Left cardiac atrium (tissue), 4 donors: ENCODE data around the gene DDX5. TPM values are rescaled to one million over a fixed set of nuclear protein-coding genes. Genes with fewer than 3 reads are reported as not detected.
"Not testable (repeated sequence)": the region's sequence is repeated elsewhere in the genome, so short reads cannot be mapped to it uniquely, and the experiment has no call there.

Experiments used
- ATAC-seq, 2 donors: fragments of 200-7000 bp; cut with Tn5 transposase; one replicate each; pipeline ENCODE4 v1.9.1; 2020; ENCODE audit warnings: mild to moderate bottlenecking in 2 of 2, moderate library complexity in 2 of 2
- DNase-seq: peaks from one replicate; pipeline ENCODE4 v3.0.0-alpha.2; 2020
- intact Hi-C, 2 donors: fragments of 100-400 bp; cut with DNase I; formaldehyde crosslinking; loops; one replicate each; pipeline versions ENCODE4 v1.14.1 to v1.15.1; 2022 to 2023
- total RNA-seq, 2 donors: library from RNA; stranded (reverse); fragmentation: NEBNext Ultra II Directional; extraction: Animal tissue kit (Norgen Biotek cat#: 25700); gene quantifications; one replicate each; pipeline ENCODE4 v1.2.1, GENCODE V29; 2021
- donor health status: DM: no; HTN: yes; CAD: no.
- donor health status: DM: no; HTN: yes; CAD: no; lungs with severe emphysema.
- donor health status: DM: yes; HTN: yes; CAD: no.
- donor health status: Dilated cardiomyopathy.

Gene DDX5
- total RNA-seq, 2 donors from 2014 or later, result 390 to 549 TPM

GRCh38 chr17:64497565-64498035, 8.5 kb downstream of the DDX5 start:
- DNase-seq, result no peak
- ATAC-seq, result no peak
- intact Hi-C loops, result no loop called here

GRCh38 chr17:64496786-64497564, 9.1 kb downstream of the DDX5 start, which contains the start of gene POLG2:
TSS of gene POLG2 (minus strand) at chr17:64497054. CDS start at chr17:64496968, 86 bp downstream.
- intact Hi-C loops, result no loop called here
- DNase-seq (peak; percentile 96), ATAC-seq (peak; percentile 95 to 98)

- ATAC-seq (no peak), DNase-seq (no peak)
- intact Hi-C loops, result no loop called here
Measured at GRCh38 chr17:64496348-64496785, 9.7 kb downstream of the DDX5 start.

GRCh38 chr17:64495300-64495699, 10.8 kb downstream of the DDX5 start:
- DNase-seq, intact Hi-C loops, ATAC-seq: not testable (repeated sequence)

- ATAC-seq (no peak), DNase-seq (no peak)
- intact Hi-C loops, result loop anchor here in 1 of 2 donors (5.0 kb wide), 1 partner anchor 72 kb away; no protein-coding TSS in a partner anchor
Measured at GRCh38 chr17:64494121-64494520, 12.0 kb downstream of the DDX5 start.

GRCh38 chr17:64492481-64493109, 13.5 kb downstream of the DDX5 start:
- DNase-seq, result no peak
- no peak for ATAC-seq
- intact Hi-C loops, result loop anchor here in 1 of 2 donors (5.0 kb wide), 1 partner anchor 70 kb away; no protein-coding TSS in a partner anchor

- intact Hi-C loops, result loop anchor here in 1 of 2 donors (5.0 kb wide), 1 partner anchor 70 kb away; no protein-coding TSS in a partner anchor
- DNase-seq, result no peak
- no peak for ATAC-seq
Measured at GRCh38 chr17:64491994-64492393, 14.1 kb downstream of the DDX5 start.

- ATAC-seq (peak in 1 of 2 donors; percentile 48), DNase-seq (no peak)
- intact Hi-C loops, result loop anchor here in 1 of 2 donors (5.0 kb wide), 1 partner anchor 69 kb away; no protein-coding TSS in a partner anchor
Measured at GRCh38 chr17:64491034-64491860, 14.8 kb downstream of the DDX5 start.

GRCh38 chr17:64488301-64488700, 17.8 kb downstream of the DDX5 start:
- intact Hi-C loops, result loop anchor here in 1 of 2 donors (10.0 kb wide), 1 partner anchor 64 kb away; no protein-coding TSS in a partner anchor
- ATAC-seq (no peak), DNase-seq (no peak)

- ATAC-seq, result no peak
- intact Hi-C loops, result loop anchor here in 1 of 2 donors (10.0 kb wide), 1 partner anchor 60 kb away; no protein-coding TSS in a partner anchor
Measured at GRCh38 chr17:64484380-64484779, 21.7 kb downstream of the DDX5 start.

GRCh38 chr17:64480951-64481350, 25.1 kb downstream of the DDX5 start:
- ATAC-seq (no peak), DNase-seq (no peak)
- intact Hi-C loops, result loop anchor here in 1 of 2 donors (10.0 kb wide), 1 partner anchor 56 kb away; no protein-coding TSS in a partner anchor

More at GRCh38 chr17:64484380-64484779, 21.7 kb downstream of the DDX5 start:
- DNase-seq, result no peak

GRCh38 chr17:64477849-64478248, 28.2 kb downstream of the DDX5 start:
- intact Hi-C loops, result no loop called here
- ATAC-seq, result no peak

GRCh38 chr17:64472564-64472963, 33.5 kb downstream of the DDX5 start:
- DNase-seq, result no peak
- ATAC-seq, result no peak
- intact Hi-C loops, result no loop called here

More at GRCh38 chr17:64477849-64478248, 28.2 kb downstream of the DDX5 start:
- no peak for DNase-seq

GRCh38 chr17:64471440-64471839, 34.6 kb downstream of the DDX5 start:
- no peak for ATAC-seq

GRCh38 chr17:64470625-64471024, 35.5 kb downstream of the DDX5 start:
- no peak for ATAC-seq
- intact Hi-C loops, result no loop called here
- no peak for DNase-seq

More at GRCh38 chr17:64471440-64471839, 34.6 kb downstream of the DDX5 start:
- DNase-seq, result no peak
- intact Hi-C loops, result no loop called here

GRCh38 chr17:64466834-64467233, 39.3 kb downstream of the DDX5 start:
- ATAC-seq, intact Hi-C loops, DNase-seq: not testable (repeated sequence)

- ATAC-seq, result no peak
- DNase-seq, result no peak
- intact Hi-C loops, result no loop called here
Measured at GRCh38 chr17:64466019-64466735, 39.9 kb downstream of the DDX5 start.

- ATAC-seq (no peak), DNase-seq (no peak)
- intact Hi-C loops, result no loop called here
Measured at GRCh38 chr17:64461788-64462187, 44.3 kb downstream of the DDX5 start.
